NCI-H128 (cell line): Measurements from ENCODE around the gene HEXD.
"Not testable (repeated sequence)": the region's sequence is repeated elsewhere in the genome, so short reads cannot be mapped to it uniquely, and the experiment has no call there.

ENCODE experiments used
- DNase-seq: peaks from one replicate; lab custom pipeline; 2025; ENCODE audit not compliant: unreplicated experiment; lab: John Stamatoyannopoulos, UW

The HEXD gene

DNA sequence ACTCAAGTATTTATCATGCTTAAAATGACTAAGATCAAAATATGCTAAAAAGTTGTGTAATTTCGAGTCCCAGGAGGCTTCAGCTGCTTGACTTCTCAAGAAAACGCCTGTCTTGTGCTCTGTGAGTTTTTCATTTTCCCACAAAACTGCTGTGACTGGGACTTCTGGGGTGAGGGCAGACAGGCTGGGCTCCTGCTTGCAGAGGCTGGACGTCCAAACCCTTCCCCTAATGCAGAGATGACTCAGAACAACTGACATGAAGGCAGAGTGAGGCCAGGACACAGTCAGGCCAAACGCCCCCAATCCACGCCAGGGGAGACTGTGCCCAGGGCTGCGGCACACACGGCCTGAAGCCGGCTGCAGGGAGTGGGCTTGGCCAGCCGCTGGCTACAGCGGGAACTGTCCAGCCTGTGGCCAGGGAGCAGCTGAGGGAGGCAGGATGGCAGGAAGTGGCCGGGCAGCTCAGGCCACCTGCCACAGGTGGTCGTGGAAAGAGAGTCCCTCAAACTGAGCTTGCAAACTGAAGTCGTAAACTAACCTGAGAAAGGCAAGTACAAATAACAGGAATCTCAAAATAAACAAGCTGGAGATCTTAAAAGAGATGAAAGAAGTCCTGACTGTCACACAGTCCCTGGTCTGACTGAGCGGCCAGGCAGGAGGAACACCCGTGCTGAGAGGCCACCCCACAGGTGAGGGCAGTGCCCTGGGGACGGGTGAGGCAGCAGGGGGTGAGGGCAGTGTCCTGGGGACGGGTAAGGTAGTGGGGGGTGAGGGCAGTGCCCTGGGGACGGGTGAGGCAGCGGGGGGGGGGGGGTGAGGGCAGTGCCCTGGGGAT is 21.3 kb upstream of the HEXD start:
- DNase-seq = no peak

DNA sequence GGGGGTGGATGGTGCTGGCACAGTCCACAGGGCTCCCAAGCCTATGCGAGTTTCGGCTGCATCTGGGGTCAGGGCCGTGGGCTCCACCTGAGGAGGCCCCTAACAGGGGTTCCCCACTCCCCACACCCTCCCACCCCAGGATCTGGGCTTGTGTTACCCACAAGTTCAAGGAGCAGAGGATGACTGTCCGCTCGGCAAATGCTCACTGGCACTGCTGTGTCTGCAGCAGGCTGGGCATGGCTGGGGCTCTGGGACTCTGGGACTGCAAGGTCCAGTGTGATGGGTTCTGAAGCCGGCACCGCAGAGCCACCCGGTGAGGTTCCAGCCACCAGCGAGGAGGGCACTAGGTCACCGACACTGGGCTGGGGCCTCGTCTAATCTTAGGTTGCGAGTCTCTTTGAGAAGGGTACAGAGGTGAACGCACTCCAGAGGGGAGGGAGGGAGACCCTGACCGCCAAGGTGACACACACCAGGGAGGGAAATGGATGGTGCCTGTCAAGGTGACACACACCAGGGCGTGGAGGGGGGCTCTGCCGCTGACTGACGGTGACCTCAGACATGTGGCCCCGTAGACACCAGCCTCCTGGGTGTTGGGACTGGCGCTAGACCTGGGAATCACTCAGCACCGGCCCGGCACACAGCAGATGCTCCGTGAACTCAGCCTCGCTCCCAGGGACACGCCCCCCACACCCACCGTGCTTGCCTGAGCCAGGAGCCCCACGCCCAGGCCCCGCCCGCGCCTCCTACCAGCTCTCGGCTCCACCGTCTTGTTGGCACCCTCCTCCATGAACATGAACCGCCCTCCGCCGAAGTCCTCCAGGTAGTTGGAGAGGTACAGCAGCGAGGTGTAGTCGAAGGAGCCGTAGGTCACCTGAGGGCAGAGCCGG is 20.5 kb upstream of the HEXD start:
- no peak for DNase-seq

GRCh38 chr17:82399041-82399441 is 19.1 kb upstream of the HEXD start:
- no peak for DNase-seq

DNA sequence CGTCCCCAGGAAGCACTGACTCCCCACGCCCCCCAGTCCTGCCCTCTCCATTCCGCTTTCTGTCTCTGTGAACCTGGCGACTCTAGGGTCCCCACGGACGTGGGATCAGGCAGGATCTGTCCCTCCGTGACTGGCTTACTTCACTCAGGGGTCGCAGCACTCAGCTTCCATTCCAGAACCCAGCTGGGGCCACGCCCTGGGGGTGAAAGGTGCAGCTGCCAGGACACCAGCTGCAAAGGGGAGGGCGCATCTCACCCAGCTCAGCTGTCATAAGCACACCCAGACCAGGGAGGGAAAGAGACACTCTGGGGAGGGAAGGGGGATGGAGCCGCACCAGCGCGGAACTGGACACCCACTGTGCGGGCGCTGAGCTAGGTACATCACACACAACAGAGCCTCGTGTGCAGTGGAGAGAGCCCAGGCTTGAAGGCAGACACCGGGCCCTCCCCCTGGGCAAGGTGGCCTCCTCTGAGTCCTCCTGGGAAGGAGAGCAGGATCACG is 18.5 kb upstream of the HEXD start:
- no peak for DNase-seq

DNA sequence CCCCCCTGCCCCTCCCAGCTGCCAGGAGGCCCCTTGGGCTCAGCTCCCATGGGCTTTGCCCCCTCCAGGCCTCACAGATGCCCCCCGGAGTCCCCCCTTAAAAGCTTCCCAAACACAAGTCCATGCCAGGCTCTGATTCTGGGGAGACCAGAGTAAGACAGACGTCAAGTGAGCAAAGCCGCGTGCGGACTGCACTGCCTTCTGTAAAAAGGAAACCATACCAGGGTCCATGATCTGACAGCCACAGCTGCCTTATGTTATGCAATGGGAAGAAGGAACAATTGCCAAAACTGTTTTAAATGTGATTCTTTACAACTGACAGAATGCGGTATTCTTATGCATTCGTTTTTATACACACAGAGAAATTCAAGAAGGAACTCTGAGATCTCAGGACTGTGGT is 17.9 kb upstream of the HEXD start:
- DNase-seq = no peak

DNA sequence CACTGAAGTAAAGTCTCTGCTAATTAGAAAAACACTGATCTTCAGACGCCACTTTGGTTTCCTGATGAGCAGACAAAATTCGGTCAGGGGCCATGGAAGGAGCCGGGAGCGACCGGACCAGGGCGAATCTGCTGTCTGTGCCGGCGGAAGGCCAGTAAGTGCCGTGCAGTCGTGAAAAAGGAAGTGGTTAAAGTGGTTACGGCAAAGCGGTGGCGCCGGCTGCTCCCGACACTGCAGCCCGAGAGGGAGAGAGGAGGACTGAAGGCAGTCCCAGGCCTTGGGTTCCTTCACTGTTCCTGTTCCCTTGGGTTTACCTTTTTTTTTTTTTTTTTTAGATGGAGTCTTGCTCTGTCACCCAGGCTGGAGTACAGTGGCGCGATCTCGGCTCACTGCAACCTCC is 17.3 kb upstream of the HEXD start:
- no peak for DNase-seq

DNA sequence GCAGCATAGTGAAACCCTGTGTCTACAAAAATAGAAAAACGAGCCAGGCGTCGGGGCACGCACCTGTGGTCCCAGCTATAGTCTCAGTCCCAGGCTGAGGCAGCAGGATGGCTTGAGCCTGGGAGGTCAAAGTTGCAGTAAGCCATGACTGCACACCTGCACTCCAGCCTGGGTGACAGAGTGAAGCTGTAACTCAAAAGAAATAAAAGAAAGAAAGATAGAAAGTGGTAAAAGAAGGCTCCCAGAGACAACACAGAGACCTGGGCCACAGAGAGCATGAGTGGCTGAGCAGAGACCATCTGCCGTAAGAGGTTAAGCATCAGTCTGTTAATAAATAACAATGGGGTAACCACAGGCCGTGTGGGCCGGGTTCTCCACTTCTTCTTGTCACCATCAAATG is 15.3 kb upstream of the HEXD start:
- DNase-seq = no peak

DNA sequence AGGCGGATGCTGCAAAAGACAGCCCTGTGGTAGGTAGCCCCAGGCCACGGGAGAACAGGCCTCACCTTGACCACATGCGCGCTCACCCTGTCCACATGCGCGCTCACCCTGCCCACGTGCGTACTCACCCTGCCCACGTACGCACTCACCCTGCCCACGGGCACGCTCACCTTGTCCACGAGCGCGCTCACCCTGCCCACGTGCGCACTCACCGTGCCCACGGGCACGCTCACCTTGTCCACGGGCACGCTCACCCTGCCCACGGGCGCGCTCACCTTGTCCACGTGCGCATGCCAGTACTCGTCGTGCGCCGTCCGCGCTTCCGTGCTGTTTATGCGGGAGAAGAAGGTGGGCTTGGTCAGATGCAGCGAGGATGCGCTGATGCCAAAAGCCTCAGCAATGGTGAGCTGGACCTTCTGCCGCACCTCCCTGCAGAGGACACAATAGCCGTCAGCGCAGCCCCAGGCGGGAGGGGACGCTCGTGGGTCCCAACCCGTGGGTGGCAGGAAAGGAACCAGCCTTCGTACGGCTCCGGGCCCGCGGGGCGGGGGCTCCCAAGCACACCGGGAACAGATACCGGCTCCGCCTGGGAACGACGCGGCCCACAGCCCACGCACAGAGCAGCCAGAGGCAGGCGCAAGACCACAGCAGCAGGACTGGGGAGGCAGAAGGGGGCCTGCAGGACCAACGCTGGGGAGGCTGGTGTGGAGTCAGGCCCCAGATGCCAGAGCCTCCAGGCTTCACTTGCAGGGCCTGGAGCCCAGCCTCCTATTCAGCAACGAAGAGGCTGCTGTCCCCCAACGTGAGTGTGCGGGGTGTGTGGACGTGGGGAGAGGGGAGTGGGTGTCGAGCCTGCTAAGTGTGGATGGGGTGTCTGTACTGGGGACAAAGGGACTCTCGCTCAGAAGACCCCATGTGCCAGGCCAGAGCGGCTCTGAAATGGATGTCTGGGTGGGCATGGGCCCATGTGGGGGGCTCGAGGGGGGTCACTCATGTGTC is 14.2 kb upstream of the HEXD start:
- DNase-seq = no peak

GRCh38 chr17:82405051-82405450 is 13.1 kb upstream of the HEXD start:
- no peak for DNase-seq

- DNase-seq = no peak
These were observed 11.9 kb upstream of the HEXD start for GRCh38 chr17:82406131-82406671.

- no peak for DNase-seq
These were observed 10.9 kb upstream of the HEXD start for GRCh38 chr17:82407255-82407654.

GRCh38 chr17:82408288-82408937 is 9.7 kb upstream of the HEXD start:
- no peak for DNase-seq

DNA sequence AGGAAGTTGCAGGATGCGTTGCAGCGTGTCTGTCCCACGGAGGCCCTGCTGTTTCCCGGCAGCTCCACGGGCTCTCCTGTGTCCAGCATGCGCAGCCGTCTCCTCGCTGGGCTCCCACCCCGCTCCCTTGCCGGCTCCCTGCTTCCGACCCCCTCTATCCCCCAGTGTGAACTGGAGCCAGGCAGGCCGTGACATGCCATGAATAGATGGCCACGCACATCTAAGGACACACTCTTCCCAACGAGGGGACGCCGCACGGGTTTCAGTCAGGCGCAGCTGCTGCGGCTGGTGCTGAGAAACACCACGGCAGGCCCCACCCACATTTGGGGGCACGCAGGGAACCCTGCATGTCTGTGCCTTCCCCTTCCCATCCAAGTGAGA is 9.2 kb upstream of the HEXD start:
- no peak for DNase-seq

DNA sequence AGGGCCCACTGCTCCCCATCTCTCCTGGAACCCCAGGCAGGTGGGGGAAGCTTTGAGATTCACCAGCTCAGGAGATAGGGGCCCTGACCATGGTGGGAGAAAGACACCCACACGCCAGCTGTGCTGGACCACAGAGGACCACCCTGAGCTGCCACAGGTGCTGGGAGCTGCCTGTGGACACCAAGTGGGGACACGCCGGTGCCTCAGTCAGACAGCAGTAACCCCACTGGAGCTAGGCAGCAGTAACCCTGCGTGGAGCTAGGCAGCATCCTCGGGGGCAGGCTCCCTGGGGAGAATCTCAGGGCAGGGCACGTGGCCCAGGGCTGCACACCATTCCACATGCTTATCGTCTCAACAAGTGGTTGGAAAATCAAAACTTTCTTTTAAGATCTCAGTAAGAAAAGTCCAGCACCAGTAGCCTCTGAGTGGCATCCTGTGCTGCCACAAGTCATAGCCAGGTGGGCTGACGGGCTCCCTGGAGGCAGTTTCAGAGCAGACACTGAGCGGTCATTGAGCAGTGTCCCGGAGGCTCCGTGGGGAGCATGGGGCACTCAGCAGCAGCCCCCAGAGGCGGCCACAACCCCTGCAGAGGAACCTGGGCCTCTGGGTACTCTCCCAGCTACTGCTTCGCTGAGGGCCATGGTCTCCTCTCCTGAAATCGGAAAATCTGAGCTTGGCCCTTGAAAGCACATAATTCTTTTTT is 8.0 kb upstream of the HEXD start:
- DNase-seq = no peak

DNA sequence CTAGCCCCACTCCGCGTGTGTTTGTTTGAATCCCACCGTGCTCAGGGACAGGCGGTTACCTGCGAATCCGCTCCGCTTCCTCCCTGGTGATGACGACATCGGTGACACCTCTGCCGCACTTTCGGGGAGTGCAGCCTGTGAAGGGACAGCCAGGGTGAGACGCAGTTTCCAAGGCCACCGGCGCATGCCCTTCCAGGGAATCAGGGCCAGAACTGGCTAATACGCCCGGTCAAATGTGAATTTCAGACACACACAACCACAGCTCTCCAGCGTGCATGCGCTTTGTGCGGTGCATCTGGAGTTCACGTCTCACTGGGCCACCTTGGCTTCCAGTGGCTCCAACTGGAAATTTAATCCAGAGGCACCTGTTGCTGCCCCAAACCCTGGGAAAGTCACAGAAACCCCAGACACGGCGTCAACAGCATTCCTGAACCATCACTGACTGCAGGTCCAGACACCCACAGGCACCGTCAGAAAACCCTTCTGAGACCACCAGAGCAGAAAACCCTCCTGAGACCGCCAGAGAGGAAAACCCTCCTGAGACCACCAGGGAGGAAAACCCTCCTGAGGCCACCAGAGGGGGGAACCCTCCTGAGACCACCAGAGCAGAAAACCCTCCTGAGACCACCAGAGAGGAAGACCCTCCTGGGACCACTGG is 6.6 kb upstream of the HEXD start:
- no peak for DNase-seq

DNA sequence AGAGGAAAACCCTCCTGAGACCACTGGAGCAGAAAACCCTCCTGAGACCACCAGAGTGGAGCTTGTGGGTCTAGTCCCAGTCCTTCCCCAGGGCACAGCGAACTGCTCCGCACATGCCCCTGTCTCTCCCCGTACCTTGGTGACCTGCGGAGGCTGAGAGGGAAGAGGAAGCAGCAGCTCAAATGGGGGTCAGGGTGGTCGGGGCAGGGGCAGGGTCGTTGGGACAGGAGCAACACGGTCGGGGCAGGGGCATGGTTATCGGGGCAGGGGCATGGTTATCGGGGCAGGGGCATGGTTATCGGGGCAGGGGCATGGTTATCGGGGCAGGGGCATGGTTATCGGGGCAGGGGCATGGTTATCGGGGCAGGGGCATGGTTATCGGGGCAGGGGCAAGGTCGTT is 6.1 kb upstream of the HEXD start:
- DNase-seq = not testable (repeated sequence)

DNA sequence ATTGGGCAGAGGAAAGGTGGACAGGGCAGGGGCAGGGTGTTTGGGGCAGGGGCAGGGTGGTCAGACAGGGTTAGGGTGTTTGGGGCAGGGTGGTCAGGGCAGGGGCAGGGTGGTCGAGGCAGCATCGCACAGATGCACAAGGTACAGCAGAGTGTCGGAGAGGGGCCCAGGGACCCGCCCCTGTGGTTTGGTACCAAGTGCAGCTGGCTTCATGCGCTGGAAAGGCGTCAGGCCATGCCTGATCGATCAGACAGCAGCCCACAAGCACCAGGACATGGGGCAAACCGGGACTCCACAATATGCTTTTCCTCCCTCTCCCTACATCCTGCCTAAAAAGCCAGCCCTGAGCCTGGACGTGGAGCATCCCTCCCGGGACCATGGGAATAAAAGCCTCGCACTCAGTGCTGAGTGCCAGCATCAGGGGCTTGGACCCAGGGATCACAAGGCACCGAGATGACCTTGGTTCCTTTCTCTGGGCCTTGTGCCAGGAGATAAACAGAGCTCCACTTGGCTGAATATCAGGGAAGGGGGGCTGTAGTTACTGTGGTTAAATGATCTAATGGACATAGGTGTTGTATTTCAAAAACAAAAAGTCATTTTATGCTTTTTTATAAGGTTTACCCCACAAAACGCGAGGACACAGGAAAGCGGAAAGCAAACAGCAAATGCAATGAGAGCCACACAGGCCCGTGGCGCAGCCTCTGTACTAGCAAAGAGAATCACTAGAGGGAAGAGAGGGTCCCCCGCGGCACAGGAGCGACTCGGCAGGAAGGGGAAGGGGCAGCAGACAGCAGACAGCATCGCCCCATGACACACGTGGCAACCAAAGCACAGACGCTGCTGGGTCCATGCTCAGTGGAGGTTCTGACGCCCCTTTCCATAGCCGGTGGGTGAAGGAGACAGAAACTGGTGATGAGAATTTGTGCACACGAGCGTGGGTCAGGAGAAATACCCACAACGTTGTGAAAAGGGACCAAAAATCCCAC is 5.3 kb upstream of the HEXD start:
- DNase-seq = peak; percentile 26
